GM18517 (cell line): ENCODE results near the gene TMEM213.

ENCODE experiments used
- ATAC-seq: cut with Tn5 transposase; IDR thresholded peaks from one replicate; pipeline ENCODE4 v1.9.1; 2021; ENCODE audit warnings: mild to moderate bottlenecking, moderate library complexity; ENCODE audit not compliant: unreplicated experiment

TMEM213 gene

GRCh38 chr7:138837627-138838026 lies 39.8 kb downstream of the TMEM213 start:
- ATAC-seq: no peak

- no peak for ATAC-seq
Measured at GRCh38 chr7:138838166-138838565, 40.4 kb downstream of the TMEM213 start.

GRCh38 chr7:138842111-138842510 lies 44.3 kb downstream of the TMEM213 start:
- no peak for ATAC-seq

- no peak for ATAC-seq
Measured at GRCh38 chr7:138843632-138844580, 46.1 kb downstream of the TMEM213 start.

GRCh38 chr7:138845711-138846110 lies 47.9 kb downstream of the TMEM213 start:
- no peak for ATAC-seq

- ATAC-seq: no peak
Measured at GRCh38 chr7:138848056-138848980, 50.5 kb downstream of the TMEM213 start.

GRCh38 chr7:138849701-138850100 lies 51.9 kb downstream of the TMEM213 start:
- ATAC-seq: no peak

GRCh38 chr7:138852469-138852868 lies 54.7 kb downstream of the TMEM213 start:
- ATAC-seq: no peak

- no peak for ATAC-seq
Measured at GRCh38 chr7:138853448-138853847, 55.7 kb downstream of the TMEM213 start.

- no peak for ATAC-seq
Measured at GRCh38 chr7:138854115-138854645, 56.4 kb downstream of the TMEM213 start.

GRCh38 chr7:138857728-138858127 lies 59.9 kb downstream of the TMEM213 start:
- no peak for ATAC-seq

- no peak for ATAC-seq
Measured at GRCh38 chr7:138861051-138861450, 63.3 kb downstream of the TMEM213 start.

- ATAC-seq: no peak
Measured at GRCh38 chr7:138863931-138864330, 66.1 kb downstream of the TMEM213 start.

GRCh38 chr7:138864667-138865066 lies 66.9 kb downstream of the TMEM213 start:
- no peak for ATAC-seq

- no peak for ATAC-seq
Measured at GRCh38 chr7:138865843-138866242, 68.0 kb downstream of the TMEM213 start.

GRCh38 chr7:138866353-138866752 lies 68.6 kb downstream of the TMEM213 start:
- no peak for ATAC-seq

GRCh38 chr7:138867744-138868143 lies 70.0 kb downstream of the TMEM213 start:
- no peak for ATAC-seq

GRCh38 chr7:138868711-138869110 lies 70.9 kb downstream of the TMEM213 start:
- no peak for ATAC-seq

GRCh38 chr7:138869353-138869752 lies 71.6 kb downstream of the TMEM213 start:
- ATAC-seq: no peak

GRCh38 chr7:138871065-138871813 lies 73.4 kb downstream of the TMEM213 start:
- ATAC-seq: no peak

- ATAC-seq: no peak
Measured at GRCh38 chr7:138871814-138872090, 74.0 kb downstream of the TMEM213 start.
